NAMALWA (cell line): ENCODE data around the gene ATXN7L1.

Source experiments
- DNase-seq: peaks from one replicate; pipeline ENCODE4 v3.0.0-alpha.2; 2015; ENCODE audit warnings: low spot score

Gene ATXN7L1

GRCh38 chr7:105580022-105580740, 296.2 kb downstream of the ATXN7L1 start:
- no peak for DNase-seq

GRCh38 chr7:105578496-105578895, 297.9 kb downstream of the ATXN7L1 start:
- DNase-seq = no peak

GRCh38 chr7:105577251-105577650, 299.1 kb downstream of the ATXN7L1 start:
- DNase-seq = no peak

GRCh38 chr7:105571891-105572290, 304.5 kb downstream of the ATXN7L1 start:
- no peak for DNase-seq

- DNase-seq = no peak
These were observed 308.6 kb downstream of the ATXN7L1 start for GRCh38 chr7:105567821-105568220.

- no peak for DNase-seq
These were observed 309.4 kb downstream of the ATXN7L1 start for GRCh38 chr7:105567024-105567423.

- DNase-seq = no peak
These were observed 311.2 kb downstream of the ATXN7L1 start for GRCh38 chr7:105565190-105565589.

GRCh38 chr7:105559926-105560325, 316.5 kb downstream of the ATXN7L1 start:
- no peak for DNase-seq
